ENCODE results near the gene WNT9A.

WNT9A gene

DNA sequence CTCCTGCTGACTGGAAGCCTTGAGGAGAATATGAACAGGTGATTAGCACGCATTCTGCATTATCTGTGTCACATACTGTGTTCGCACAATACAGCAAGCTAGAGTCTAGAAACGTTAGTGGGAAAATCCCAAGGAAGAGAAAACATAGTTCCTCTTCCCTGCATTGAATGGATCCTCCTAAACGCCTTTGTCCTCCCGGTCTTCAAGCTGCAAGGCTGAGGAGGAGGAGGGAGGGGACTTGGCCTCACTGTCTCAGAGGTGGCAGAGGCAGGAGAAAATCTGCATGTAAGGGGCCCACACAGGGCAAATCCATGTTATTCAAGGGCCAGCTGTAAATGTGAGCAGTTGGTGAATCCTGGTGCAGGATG, 34.4 kb downstream of the WNT9A start:
- H3K4me3 ChIP-seq (ENCODE audit: low read depth, low read length), result no peak overlapping the region
- no peak overlapping the region for H3K27ac ChIP-seq (ENCODE audit: extremely low read depth, low read depth, low read length)
- H3K36me3 ChIP-seq (ENCODE audit: control insufficient read depth in 2 of 2, insufficient read depth in 1 of 2, low read length in 2 of 2), result no peaks in the 10 kb centered on the region
- POLR2A ChIA-PET, result no interaction called here
- CTCF ChIA-PET, result interaction anchor here (0.8 kb wide), 1 partner anchor 40 kb away, joined by 4 read pairs; no protein-coding TSS in a partner anchor
- H3K9me3 ChIP-seq (ENCODE audit: control insufficient read depth, insufficient read depth, low read depth, low read length), result no peaks in the 10 kb centered on the region; the same call in 1 of the 2 replicates
- H3K4me1 ChIP-seq (ENCODE audit: control insufficient read depth, insufficient read depth, low read length), result 0 out of 2 replicates have a peak, but pooled peaks cover 2% of the 10 kb centered on the region
- no peak for TF ChIP-seq ZNF248 (tag by site-specific recombination; IDR thresholded peaks at IDR 0.05)
- TF ChIP-seq ZNF391 (tag by site-specific recombination; IDR thresholded peaks at IDR 0.05; ENCODE audit: borderline replicate concordance, low read depth), result no peak
- no peak for TF ChIP-seq ZBTB8A (tag by site-specific recombination; IDR thresholded peaks at IDR 0.05)
- no peak for TF ChIP-seq ZNF112 (tag by site-specific recombination; IDR thresholded peaks at IDR 0.05)
- no peak for TF ChIP-seq ZNF10 (tag by site-specific recombination; IDR thresholded peaks at IDR 0.05)
- TF ChIP-seq, protein P1, sequence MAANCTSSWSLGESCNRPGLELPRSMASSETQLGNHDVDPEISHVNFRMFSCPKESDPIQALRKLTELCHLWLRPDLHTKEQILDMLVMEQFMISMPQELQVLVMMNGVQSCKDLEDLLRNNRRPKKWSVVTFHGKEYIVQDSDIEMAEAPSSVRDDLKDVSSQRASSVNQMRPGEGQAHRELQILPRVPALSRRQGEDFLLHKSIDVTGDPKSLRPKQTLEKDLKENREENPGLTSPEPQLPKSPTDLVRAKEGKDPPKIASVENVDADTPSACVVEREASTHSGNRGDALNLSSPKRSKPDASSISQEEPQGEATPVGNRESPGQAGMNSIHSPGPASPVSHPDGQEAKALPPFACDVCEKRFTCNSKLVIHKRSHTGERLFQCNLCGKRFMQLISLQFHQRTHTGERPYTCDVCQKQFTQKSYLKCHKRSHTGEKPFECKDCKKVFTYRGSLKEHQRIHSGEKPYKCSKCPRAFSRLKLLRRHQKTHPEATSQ (tag by site-specific recombination; IDR thresholded peaks at IDR 0.05), result no peak
- no peak for TF ChIP-seq ZNF214 (tag by site-specific recombination; IDR thresholded peaks at IDR 0.05; ENCODE audit: borderline replicate concordance)
- TF ChIP-seq BCL11B (tag by site-specific recombination; IDR thresholded peaks at IDR 0.05; ENCODE audit: low read depth), result no peak
- TF ChIP-seq ZBTB1 (tag by site-specific recombination; IDR thresholded peaks at IDR 0.05), result no peak
- TF ChIP-seq GFI1B (tag by site-specific recombination; IDR thresholded peaks at IDR 0.05), result no peak
- TF ChIP-seq ZNF202 (tag by site-specific recombination; IDR thresholded peaks at IDR 0.05; ENCODE audit: borderline replicate concordance), result no peak
- no peak for TF ChIP-seq ZNF48 (tag by site-specific recombination; IDR thresholded peaks at IDR 0.05)
- TF ChIP-seq ZNF292 (tag by site-specific recombination; IDR thresholded peaks at IDR 0.05; ENCODE audit: borderline replicate concordance, low read depth), result no peak
- no peak for TF ChIP-seq HOXA7 (CRISPR knock-in tag; IDR thresholded peaks at IDR 0.05; ENCODE audit: borderline replicate concordance)
- no peak for TF ChIP-seq ZNF449 (tag by site-specific recombination; IDR thresholded peaks at IDR 0.05)
- no peak for TF ChIP-seq SP3 (tag by site-specific recombination; IDR thresholded peaks at IDR 0.05)

GRCh38 chr1:227912866-227913265, 34.9 kb downstream of the WNT9A start:
- TF ChIP-seq ZNF324 (tag by site-specific recombination; IDR thresholded peaks at IDR 0.05), result no peak
- TF ChIP-seq WT1 (tag by site-specific recombination; IDR thresholded peaks at IDR 0.05), result no peak
- TF ChIP-seq MZF1 (tag by site-specific recombination; IDR thresholded peaks at IDR 0.05; ENCODE audit: borderline replicate concordance), result no peak
- TF ChIP-seq, protein P2, sequence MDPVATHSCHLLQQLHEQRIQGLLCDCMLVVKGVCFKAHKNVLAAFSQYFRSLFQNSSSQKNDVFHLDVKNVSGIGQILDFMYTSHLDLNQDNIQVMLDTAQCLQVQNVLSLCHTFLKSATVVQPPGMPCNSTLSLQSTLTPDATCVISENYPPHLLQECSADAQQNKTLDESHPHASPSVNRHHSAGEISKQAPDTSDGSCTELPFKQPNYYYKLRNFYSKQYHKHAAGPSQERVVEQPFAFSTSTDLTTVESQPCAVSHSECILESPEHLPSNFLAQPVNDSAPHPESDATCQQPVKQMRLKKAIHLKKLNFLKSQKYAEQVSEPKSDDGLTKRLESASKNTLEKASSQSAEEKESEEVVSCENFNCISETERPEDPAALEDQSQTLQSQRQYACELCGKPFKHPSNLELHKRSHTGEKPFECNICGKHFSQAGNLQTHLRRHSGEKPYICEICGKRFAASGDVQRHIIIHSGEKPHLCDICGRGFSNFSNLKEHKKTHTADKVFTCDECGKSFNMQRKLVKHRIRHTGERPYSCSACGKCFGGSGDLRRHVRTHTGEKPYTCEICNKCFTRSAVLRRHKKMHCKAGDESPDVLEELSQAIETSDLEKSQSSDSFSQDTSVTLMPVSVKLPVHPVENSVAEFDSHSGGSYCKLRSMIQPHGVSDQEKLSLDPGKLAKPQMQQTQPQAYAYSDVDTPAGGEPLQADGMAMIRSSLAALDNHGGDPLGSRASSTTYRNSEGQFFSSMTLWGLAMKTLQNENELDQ (tag by site-specific recombination; IDR thresholded peaks at IDR 0.05; ENCODE audit: low read depth), result no peak
- TF ChIP-seq ZNF560 (tag by site-specific recombination; IDR thresholded peaks at IDR 0.05; ENCODE audit: borderline replicate concordance), result no peak
- no peak for TF ChIP-seq KLF9 (tag by site-specific recombination; IDR thresholded peaks at IDR 0.05; ENCODE audit: low read depth)
- TF ChIP-seq ZNF549 (tag by site-specific recombination; IDR thresholded peaks at IDR 0.05), result no peak
- no peak for TF ChIP-seq IKZF3 (tag by site-specific recombination; IDR thresholded peaks at IDR 0.05)
- POLR2A ChIA-PET, result no interaction called here
- CTCF ChIA-PET, result no interaction called here

More at GRCh38 chr1:227912866-227913265, 34.9 kb downstream of the WNT9A start:
- Histone ChIP-seq H3K9me3 (ENCODE audit: control insufficient read depth, insufficient read depth, low read depth, low read length) (no peaks in the 10 kb centered on the region; the same call in 1 of the 2 replicates), H3K4me3 (ENCODE audit: low read depth, low read length) (no peak overlapping the region), H3K27ac (ENCODE audit: extremely low read depth, low read depth, low read length) (no peak overlapping the region), H3K36me3 (ENCODE audit: control insufficient read depth in 2 of 2, insufficient read depth in 1 of 2, low read length in 2 of 2) (no peaks in the 10 kb centered on the region), H3K4me1 (ENCODE audit: control insufficient read depth, insufficient read depth, low read length) (0 out of 2 replicates have a peak, but pooled peaks cover 2% of the 10 kb centered on the region)

Measured in HEK293 (cell line).